LNCaP clone FGC (cell line): ENCODE data around the gene HAP1.
"Not testable (repeated sequence)": the region's sequence is repeated elsewhere in the genome, so short reads cannot be mapped to it uniquely, and the experiment has no call there.

Source experiments
- DNase-seq: peaks from one replicate; pipeline ENCODE4 v3.0.0-alpha.2; 2011; ENCODE audit warnings: low read depth
- H3K4me3 ChIP-seq: 2 replicates; pipeline ENCODE4 v1.5.1; 2011; ENCODE audit warnings: mild to moderate bottlenecking, low read depth, low read length, control low read depth
- CTCF ChIP-seq: IDR thresholded peaks from 2 replicates; pipeline ENCODE4 v1.5.1; 2012; ENCODE audit warnings: mild to moderate bottlenecking; ENCODE audit not compliant: control insufficient read depth, insufficient read depth; ENCODE audit errors: extremely low read depth

The HAP1 gene

DNA sequence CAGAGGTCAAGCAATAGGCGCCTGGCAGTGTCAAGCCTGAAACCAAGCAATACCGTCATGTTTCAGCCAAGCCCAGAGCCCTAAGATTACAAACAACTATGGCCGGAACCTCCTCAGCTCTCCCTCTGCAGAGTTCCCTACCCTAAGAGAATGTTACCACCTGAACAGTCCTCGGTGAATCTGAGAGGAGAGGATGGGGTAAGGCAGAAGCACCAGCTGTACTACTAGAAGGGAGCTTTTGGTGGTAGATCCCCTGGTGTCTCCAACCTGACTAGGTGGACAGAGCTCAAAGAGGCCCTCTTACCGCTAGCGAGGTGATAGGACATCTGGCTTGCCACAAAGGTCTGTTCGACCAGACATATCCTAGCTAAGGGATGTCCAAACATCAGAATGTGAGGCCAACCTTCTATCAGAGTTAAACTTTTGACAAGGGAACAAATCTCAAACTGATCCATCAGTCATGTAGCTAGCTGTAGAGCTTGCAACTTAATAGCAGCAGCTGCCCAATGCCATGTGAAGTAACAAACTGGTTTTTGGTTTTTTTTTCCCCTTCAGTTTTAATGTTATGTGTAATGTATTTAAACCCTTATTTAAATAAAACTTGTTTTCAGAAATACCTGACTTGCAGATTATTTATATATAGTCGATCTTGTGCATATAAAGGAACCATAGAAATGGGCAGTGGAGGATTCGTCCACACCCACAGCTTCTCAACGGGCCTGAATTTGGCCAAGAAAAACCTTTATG, 43.2 kb downstream of the HAP1 start:
- no peak overlapping the region for H3K4me3 ChIP-seq
- DNase-seq: no peak

DNA sequence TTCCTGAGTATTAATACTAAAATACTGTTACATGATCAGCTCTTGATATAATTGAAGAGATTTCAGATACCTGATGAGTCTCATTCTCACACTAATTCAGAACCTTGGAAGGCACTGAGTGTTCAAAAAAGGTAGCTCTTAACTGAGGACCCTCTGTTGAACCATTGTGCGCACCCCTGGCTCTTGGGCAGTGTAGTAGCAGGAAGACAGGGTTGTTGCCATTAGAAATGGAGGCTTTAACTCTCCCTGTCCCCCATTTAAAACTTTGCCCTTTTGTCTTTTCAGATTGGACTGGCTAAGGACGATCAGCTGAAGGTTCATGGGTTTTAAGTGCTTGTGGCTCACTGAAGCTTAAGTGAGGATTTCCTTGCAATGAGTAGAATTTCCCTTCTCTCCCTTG, 43.9 kb downstream of the HAP1 start:
- no peak for TF ChIP-seq CTCF
- DNase-seq: no peak
- peak overlapping the region; percentile 68 for H3K4me3 ChIP-seq

More for the DNA sequence above, 43.2 kb downstream of the HAP1 start:
- no peak for TF ChIP-seq CTCF

- peak; percentile 52 for TF ChIP-seq CTCF
- DNase-seq: peak; percentile 38
- peak overlapping the region; percentile 68 for H3K4me3 ChIP-seq
Measured at GRCh38 chr17:41689497-41690299, 44.7 kb downstream of the HAP1 start.

DNA sequence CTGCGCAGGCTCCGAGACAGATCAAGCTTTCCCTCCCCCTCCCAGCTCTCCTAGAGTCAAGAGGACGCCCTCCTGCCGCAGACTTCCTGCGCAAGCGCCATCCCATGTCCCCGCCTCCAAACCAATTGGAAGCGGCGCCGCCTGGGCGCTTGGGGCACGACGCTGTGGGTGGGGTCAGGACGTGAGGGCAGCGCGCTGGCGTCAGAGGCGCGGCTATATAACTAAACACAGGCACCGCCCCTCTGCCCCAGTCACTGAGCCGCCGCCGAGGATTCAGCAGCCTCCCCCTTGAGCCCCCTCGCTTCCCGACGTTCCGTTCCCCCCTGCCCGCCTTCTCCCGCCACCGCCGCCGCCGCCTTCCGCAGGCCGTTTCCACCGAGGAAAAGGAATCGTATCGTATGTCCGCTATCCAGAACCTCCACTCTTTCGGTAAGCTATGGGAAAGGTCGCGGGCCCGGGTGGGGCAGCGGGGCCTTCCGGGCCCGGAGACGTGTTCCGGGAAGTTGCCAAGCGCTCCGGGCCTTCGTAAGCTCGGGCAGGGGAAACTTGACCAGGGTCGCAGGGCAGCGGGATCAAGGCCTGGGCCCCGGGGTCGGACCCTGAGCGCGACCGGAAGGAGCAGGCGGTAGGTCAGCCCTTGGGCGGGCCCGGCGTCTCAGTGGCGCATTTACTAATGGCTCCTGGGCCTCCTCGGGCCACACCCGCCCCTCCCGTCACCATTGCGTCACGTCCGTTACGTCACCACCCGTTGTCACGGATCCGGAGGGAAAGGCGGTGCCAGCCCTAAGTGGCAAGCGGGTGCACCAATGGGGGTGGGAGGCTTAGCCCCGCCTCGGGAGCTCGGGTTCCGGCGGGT, 45.6 kb downstream of the HAP1 start, which contains the start of gene EIF1:
Gene EIF1 (plus strand): TSS at position 245 of the 856 bp plus-strand sequence. CDS start 154 bp downstream, at position 399.
- peak; percentile 99 for DNase-seq
- TF ChIP-seq CTCF: no peak
- peak within 1 kb of the TSS; percentile 68 for H3K4me3 ChIP-seq

DNA sequence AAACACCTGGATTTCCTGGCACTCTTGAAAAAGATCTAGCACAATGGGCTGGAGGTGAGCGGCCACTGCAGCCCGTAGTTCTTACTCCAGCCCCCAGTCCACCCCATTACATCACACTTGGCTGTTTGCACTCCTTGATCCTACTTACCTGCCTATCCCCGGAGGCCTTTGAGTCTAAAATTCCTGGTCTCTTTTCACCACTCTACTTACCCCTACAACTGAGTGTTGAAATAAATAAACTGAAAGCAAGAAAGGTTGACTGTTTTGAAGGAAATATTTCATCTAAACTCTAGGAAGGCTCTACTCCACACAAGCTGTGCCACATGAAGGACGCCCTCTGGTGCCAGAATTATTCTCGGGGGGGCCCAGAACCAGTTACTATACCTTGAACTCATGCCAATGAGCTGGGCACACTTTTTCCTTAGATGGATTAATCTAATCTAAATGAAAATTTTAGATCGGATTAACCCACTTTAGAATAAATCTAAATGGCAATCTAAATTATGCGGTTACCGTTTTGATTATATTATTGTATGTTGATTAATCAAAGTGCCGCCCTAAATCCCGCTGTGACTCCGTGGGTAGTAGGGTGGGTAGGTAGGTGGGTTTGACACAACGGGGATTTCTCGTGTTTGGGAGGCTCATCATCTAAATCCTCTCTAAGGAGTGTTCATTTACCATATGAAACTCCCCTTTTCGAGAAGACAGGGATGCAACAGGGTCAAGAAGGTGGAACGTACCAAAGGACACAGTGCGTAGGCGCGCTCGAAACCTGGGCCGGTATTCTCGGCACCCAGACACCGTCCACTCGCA, 46.4 kb downstream of the HAP1 start:
- peak; percentile 60 for TF ChIP-seq CTCF
- peak overlapping the region; percentile 68 for H3K4me3 ChIP-seq
- no peak for DNase-seq

DNA sequence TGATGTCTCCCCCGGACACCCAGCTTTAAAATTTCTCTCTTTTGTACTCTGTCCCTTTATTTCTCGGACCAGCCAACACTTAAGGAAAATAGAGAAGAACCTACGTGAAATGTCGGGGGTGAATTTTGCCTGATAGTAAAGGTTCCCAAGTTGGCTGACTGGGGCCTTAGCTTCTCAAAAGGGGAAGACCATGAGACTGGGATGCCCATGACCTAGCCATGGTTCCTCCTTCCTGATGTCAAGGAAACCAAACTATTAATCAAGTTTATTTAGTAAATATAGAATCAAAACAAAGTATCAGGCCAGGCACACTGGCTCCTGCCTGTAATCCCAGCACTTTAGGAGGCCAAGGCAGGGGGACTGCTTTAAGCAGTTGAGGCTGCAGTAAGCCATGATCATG, 48.2 kb downstream of the HAP1 start:
- no peak overlapping the region for H3K4me3 ChIP-seq
- TF ChIP-seq CTCF: no peak
- DNase-seq: no peak

- H3K4me3 ChIP-seq, DNase-seq: not testable (repeated sequence)
Measured at GRCh38 chr17:41685753-41686152, 48.7 kb downstream of the HAP1 start.
